Smooth muscle cell (in vitro differentiated cells): ENCODE results near the gene KRI1. TPM values are rescaled to one million over a fixed set of nuclear protein-coding genes. Genes with fewer than 3 reads are reported as not detected.

Experiments
- DNase-seq: peaks from one replicate; lab custom pipeline; 2025; ENCODE audit not compliant: unreplicated experiment; lab: John Stamatoyannopoulos, UW
- H2AFZ ChIP-seq: fragments of 200-600 bp; sonication (generic); 2 replicates; pipeline ENCODE4 v1.6.0; 2016; ENCODE audit warnings: antibody characterized with exemption, low read depth, mild to moderate bottlenecking
- H3F3A ChIP-seq: fragments of 200-600 bp; sonication (generic); 2 replicates; pipeline ENCODE4 v1.6.0; 2017; ENCODE audit warnings: antibody characterized with exemption, low read depth
- H3K27ac ChIP-seq: fragments of 200-600 bp; sonication (generic); 2 replicates; pipeline ENCODE4 v1.5.1; 2016; ENCODE audit warnings: low read depth, mild to moderate bottlenecking
- H3K27me3 ChIP-seq: fragments of 200-600 bp; sonication (generic); 2 replicates; pipeline ENCODE4 v1.6.1; 2016; ENCODE audit warnings: low read depth, mild to moderate bottlenecking
- H3K36me3 ChIP-seq: fragments of 200-600 bp; sonication (generic); 2 replicates; pipeline ENCODE4 v1.5.1; 2016; ENCODE audit warnings: low read depth
- H3K4me1 ChIP-seq: fragments of 200-600 bp; sonication (generic); 2 replicates; pipeline ENCODE4 v1.5.1; 2016; ENCODE audit warnings: low read depth
- H3K4me2 ChIP-seq: fragments of 200-600 bp; sonication (generic); 2 replicates; pipeline ENCODE4 v1.6.0; 2016; ENCODE audit warnings: mild to moderate bottlenecking
- H3K4me3 ChIP-seq: fragments of 200-600 bp; sonication (generic); 2 replicates; pipeline ENCODE4 v1.5.1; 2016; ENCODE audit warnings: mild to moderate bottlenecking
- H3K79me2 ChIP-seq: fragments of 200-600 bp; sonication (generic); 2 replicates; pipeline ENCODE4 v1.6.0; 2016; ENCODE audit warnings: low read depth, mild to moderate bottlenecking
- H3K9ac ChIP-seq: fragments of 200-600 bp; sonication (generic); 2 replicates; pipeline ENCODE4 v1.6.0; 2016; ENCODE audit warnings: low read depth
- H3K9me3 ChIP-seq: fragments of 200-600 bp; sonication (generic); replicated peaks from 2 replicates; pipeline ENCODE4 v1.5.1; 2016; ENCODE audit warnings: low read depth
- H4K20me1 ChIP-seq: fragments of 200-600 bp; sonication (generic); 2 replicates; pipeline ENCODE4 v1.6.0; 2016; ENCODE audit warnings: low read depth
- WGBS: methylation state at CpG from one replicate; pipeline ENCODE4 v1.1.7; 2016; ENCODE audit warnings: low lambda C conversion rate; 5-methylcytosine and 5-hydroxymethylcytosine counted together
- polyA plus RNA-seq: library from polyadenylated mRNA; unstranded; fragments of >200 nt; fragmentation: Nextera tagmentation; extraction: Ambion mirVana; gene quantifications from 2 replicates; pipeline ENCODE4 v1.2.1, GENCODE V29; 2016
- total RNA-seq: library from RNA; depleted of rRNA; stranded (reverse); fragments of >200 nt; gene quantifications from 2 replicates; pipeline ENCODE4 v1.2.3, GENCODE V29; 2014
- TF ChIP-seq, protein P1 (sequence below): fragments of 200-600 bp; sonication (generic); IDR thresholded peaks from 2 replicates; pipeline ENCODE4 v1.5.1; 2017; ENCODE audit warnings: borderline replicate concordance, mild to moderate bottlenecking, antibody characterized with exemption; ENCODE audit not compliant: insufficient read depth, poor library complexity, severe bottlenecking

Gene KRI1
- total and polyA plus RNA-seq, 2 experiments from 2014 or later = 7.1 to 10.1 TPM

- Histone ChIP-seq H3K4me2 (no peak overlapping the region), H3K4me1 (peaks cover 13% of the 10 kb centered on the region), H2AFZ (no peak overlapping the region), H3K79me2 (peaks cover 16% of the 10 kb centered on the region), H3K4me3 (no peak overlapping the region), H3F3A (no peaks in the 10 kb centered on the region), H3K27me3 (peaks cover 19% of the 10 kb centered on the region), H3K9me3 (no peaks in the 10 kb centered on the region), H4K20me1 (no peaks in the 10 kb centered on the region), H3K9ac (no peak overlapping the region), H3K27ac (no peak overlapping the region), H3K36me3 (no peaks in the 10 kb centered on the region)
- WGBS = 91% methylated on average over 7 of the region's 7 CpGs
- DNase-seq = no peak
- TF ChIP-seq, protein P1, sequence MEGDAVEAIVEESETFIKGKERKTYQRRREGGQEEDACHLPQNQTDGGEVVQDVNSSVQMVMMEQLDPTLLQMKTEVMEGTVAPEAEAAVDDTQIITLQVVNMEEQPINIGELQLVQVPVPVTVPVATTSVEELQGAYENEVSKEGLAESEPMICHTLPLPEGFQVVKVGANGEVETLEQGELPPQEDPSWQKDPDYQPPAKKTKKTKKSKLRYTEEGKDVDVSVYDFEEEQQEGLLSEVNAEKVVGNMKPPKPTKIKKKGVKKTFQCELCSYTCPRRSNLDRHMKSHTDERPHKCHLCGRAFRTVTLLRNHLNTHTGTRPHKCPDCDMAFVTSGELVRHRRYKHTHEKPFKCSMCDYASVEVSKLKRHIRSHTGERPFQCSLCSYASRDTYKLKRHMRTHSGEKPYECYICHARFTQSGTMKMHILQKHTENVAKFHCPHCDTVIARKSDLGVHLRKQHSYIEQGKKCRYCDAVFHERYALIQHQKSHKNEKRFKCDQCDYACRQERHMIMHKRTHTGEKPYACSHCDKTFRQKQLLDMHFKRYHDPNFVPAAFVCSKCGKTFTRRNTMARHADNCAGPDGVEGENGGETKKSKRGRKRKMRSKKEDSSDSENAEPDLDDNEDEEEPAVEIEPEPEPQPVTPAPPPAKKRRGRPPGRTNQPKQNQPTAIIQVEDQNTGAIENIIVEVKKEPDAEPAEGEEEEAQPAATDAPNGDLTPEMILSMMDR = no peak
Measured at GRCh38 chr19:10513223-10513622, 52.6 kb downstream of the KRI1 start.

DNA sequence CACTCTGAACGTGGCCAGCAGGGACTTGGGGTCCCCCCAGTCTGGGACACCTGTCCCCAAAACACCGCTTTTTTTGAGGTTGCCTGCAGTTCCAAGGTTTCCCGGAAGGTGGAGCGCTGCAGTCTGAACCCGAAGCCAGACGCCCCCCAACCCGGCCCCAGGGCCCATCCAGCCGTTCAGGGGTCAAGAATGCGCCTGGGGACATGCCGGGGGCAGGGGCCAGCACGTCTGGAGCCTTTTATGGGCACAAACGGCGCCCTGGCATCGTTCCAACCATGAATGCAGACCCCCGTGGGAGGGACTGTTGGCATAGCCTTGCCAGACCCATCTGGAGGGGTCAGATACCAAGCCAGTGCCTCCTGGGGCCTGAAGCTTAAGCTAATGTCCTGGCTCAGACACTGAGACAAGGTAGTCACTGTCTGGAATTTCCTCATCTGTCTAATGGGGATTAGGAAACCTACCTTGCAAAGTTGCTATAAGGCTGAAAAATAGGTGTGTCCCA is 55.5 kb downstream of the KRI1 start:
- no peak overlapping the region for H3K4me3 ChIP-seq
- H3F3A ChIP-seq = no peaks in the 10 kb centered on the region
- H3K4me1 ChIP-seq = peaks cover 7% of the 10 kb centered on the region
- peaks cover 19% of the 10 kb centered on the region for H3K27me3 ChIP-seq
- no peak overlapping the region for H3K4me2 ChIP-seq
- no peaks in the 10 kb centered on the region for H4K20me1 ChIP-seq
- no peak overlapping the region for H2AFZ ChIP-seq
- H3K9ac ChIP-seq = no peak overlapping the region
- H3K27ac ChIP-seq = no peak overlapping the region
- H3K79me2 ChIP-seq = peaks cover 7% of the 10 kb centered on the region
- no peaks in the 10 kb centered on the region for H3K36me3 ChIP-seq
- DNase-seq = no peak
- WGBS = 18% methylated on average over 15 of the region's 15 CpGs
- H3K9me3 ChIP-seq = no peaks in the 10 kb centered on the region
- TF ChIP-seq, protein P1 = peak; percentile 66

DNA sequence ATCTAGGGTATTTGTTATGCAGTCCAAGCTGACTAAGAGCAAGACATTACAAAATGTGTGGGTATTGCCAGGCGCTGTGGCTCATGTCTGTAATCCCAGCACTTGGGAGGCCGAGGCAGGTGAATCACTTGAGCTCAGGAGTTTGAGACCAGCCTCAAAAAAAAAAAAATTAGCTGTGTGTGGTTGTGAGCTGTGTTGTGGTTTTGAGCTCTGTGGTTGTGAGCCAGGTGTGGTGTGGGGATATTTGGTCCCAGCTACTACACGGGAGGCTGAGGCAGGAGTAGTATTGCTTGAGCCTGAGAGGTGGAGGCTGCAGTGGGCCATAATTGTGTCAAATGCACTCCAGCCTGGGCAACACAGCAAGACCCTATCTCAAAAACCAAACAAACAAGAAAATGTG is 57.1 kb downstream of the KRI1 start:
- Histone ChIP-seq H3K36me3 (no peaks in the 10 kb centered on the region), H3K79me2 (no peaks in the 10 kb centered on the region), H2AFZ (no peak overlapping the region), H4K20me1 (no peaks in the 10 kb centered on the region), H3K4me3 (no peak overlapping the region), H3K27ac (no peak overlapping the region), H3K4me2 (no peak overlapping the region), H3K9me3 (no peaks in the 10 kb centered on the region), H3F3A (no peaks in the 10 kb centered on the region), H3K4me1 (peaks cover 7% of the 10 kb centered on the region), H3K9ac (no peak overlapping the region), H3K27me3 (peaks cover 4% of the 10 kb centered on the region)
- DNase-seq = no peak
- TF ChIP-seq, protein P1 = no peak
- 66% methylated on average over 3 of the region's 3 CpGs for WGBS

- Histone ChIP-seq H2AFZ (no peak overlapping the region), H3K36me3 (no peaks in the 10 kb centered on the region), H3F3A (no peaks in the 10 kb centered on the region), H3K4me3 (no peak overlapping the region), H3K9ac (no peak overlapping the region), H3K27ac (no peak overlapping the region), H4K20me1 (no peaks in the 10 kb centered on the region), H3K27me3 (no peaks in the 10 kb centered on the region), H3K4me1 (peaks cover 7% of the 10 kb centered on the region), H3K79me2 (no peaks in the 10 kb centered on the region), H3K4me2 (no peak overlapping the region), H3K9me3 (no peaks in the 10 kb centered on the region)
- DNase-seq = no peak
- TF ChIP-seq, protein P1 = no peak
- WGBS = 89% methylated on average over 14 of the region's 16 CpGs
Measured at GRCh38 chr19:10508036-10508435, 57.8 kb downstream of the KRI1 start.
